Fibroblast of lung (primary cell): ENCODE results near the gene ASXL3.

Experiments used
- EZH2 ChIP-seq: IDR thresholded peaks from 2 replicates; pipeline ENCODE4 v1.5.1; 2012; ENCODE audit warnings: low read length, control low read depth, mild to moderate bottlenecking; ENCODE audit errors: missing control alignments
- TF ChIP-seq, protein P1 (sequence below), 2 donors: IDR thresholded peaks in 1 of 2; conservative IDR thresholded peaks in 1 of 2; 1 replicate in 1 of 2; 2 replicates in 1 of 2; pipeline ENCODE4 v1.5.1; 2011 to 2012; ENCODE audit warnings: low read length in 2 of 2, control low read depth in 1 of 2, inconsistent platforms in 1 of 2, low read depth in 1 of 2, mild to moderate bottlenecking in 1 of 2

- TF ChIP-seq, protein P1, sequence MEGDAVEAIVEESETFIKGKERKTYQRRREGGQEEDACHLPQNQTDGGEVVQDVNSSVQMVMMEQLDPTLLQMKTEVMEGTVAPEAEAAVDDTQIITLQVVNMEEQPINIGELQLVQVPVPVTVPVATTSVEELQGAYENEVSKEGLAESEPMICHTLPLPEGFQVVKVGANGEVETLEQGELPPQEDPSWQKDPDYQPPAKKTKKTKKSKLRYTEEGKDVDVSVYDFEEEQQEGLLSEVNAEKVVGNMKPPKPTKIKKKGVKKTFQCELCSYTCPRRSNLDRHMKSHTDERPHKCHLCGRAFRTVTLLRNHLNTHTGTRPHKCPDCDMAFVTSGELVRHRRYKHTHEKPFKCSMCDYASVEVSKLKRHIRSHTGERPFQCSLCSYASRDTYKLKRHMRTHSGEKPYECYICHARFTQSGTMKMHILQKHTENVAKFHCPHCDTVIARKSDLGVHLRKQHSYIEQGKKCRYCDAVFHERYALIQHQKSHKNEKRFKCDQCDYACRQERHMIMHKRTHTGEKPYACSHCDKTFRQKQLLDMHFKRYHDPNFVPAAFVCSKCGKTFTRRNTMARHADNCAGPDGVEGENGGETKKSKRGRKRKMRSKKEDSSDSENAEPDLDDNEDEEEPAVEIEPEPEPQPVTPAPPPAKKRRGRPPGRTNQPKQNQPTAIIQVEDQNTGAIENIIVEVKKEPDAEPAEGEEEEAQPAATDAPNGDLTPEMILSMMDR (conservative IDR thresholded peaks at IDR 0.05 in 1 of 2, IDR thresholded peaks at IDR 0.05 in 1 of 2; ENCODE audit: low read depth in 1 of 2, low read length in 2 of 2), result no peak
- no peak for TF ChIP-seq EZH2
These were observed 16.8 kb downstream of the ASXL3 start for GRCh38 chr18:33594799-33595198.
